ENCODE results near the gene SAMD9.

SAMD9 gene

DNA sequence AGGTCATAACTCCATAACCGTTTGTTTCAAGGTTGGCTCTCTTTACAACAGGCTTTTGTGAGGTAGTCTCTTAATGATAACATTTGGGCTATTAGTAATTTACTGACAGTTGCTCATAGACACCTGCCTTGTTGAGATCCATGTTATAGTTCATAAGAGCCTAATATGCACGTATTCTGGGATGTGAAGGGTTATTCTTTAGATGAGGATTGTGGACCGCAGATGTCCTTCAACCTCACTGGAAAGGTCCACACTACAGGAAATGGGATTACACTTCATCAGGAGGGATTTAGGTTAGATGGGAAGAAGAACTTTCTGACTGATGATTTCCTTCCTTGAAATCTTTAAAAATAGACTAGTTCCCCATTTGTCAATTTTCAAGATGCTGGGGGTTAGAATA is 62.8 kb downstream of the SAMD9 start:
- H3K27me3 ChIP-seq (ENCODE audit: control insufficient read depth in 1 of 2, insufficient read depth in 2 of 2, low read length in 2 of 2) = no peaks in the 10 kb centered on the region
- no peaks in the 10 kb centered on the region for H3K9me3 ChIP-seq (ENCODE audit: low read length)
- no peaks in the 10 kb centered on the region for H3K4me1 ChIP-seq (ENCODE audit: insufficient read depth, low read length)
- no peaks in the 10 kb centered on the region for H3K36me3 ChIP-seq (ENCODE audit: insufficient read depth, low read length)
- no peak overlapping the region for H3K27ac ChIP-seq (ENCODE audit: low read depth, low read length)
- H3K4me3 ChIP-seq (ENCODE audit: low read depth in 1 of 2, low read length in 2 of 2) = no peak overlapping the region
- no peak overlapping the region for H3K9ac ChIP-seq (ENCODE audit: low read length)

GRCh38 chr7:93053949-93054943 is 63.5 kb downstream of the SAMD9 start:
- H3K9me3 ChIP-seq (ENCODE audit: low read length) = no peaks in the 10 kb centered on the region
- H3K36me3 ChIP-seq (ENCODE audit: insufficient read depth, low read length) = no peaks in the 10 kb centered on the region
- H3K9ac ChIP-seq (ENCODE audit: low read length) = no peak overlapping the region
- no peaks in the 10 kb centered on the region for H3K4me1 ChIP-seq (ENCODE audit: insufficient read depth, low read length)
- H3K27ac ChIP-seq (ENCODE audit: low read depth, low read length) = no peak overlapping the region
- H3K4me3 ChIP-seq (ENCODE audit: low read depth in 1 of 2, low read length in 2 of 2) = no peak overlapping the region
- no peaks in the 10 kb centered on the region for H3K27me3 ChIP-seq (ENCODE audit: control insufficient read depth in 1 of 2, insufficient read depth in 2 of 2, low read length in 2 of 2)

DNA sequence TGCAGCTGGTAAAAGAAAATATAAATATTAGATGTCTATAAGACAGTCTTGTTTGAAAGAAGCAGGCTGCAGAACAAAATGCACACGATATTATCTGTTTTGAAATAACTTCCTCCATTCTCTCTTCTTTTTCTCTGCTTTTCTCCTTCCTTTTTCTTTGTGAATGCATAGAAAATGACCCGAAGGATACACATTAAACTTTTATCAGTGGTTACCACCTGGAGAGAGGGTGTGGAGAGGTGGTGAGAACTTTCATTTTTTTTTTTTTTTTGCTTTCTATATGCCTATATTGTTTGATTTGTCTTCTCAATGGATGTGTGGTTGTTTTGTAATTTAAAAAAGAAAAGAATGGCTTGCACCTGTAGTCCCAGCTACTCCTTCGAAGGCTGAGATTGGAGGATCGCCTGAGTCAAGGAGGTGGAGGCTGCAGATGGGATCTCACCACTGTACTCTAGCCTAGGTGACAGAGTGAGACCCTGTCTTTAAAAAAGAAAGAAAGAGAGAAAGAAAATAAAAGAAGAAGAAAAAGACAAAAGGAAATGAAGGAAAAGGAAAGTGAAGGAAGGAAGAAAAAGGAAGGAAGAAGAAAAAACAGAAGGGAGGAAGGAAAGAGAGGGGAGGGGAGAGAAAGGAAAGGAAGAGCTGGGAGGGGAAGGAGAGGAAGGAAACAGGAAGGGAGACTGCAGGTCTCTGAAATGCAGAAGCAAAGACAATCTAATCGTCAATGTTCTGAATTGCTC is 64.4 kb downstream of the SAMD9 start:
- Histone ChIP-seq H3K9me3 (ENCODE audit: low read length) (no peaks in the 10 kb centered on the region), H3K4me3 (ENCODE audit: low read depth in 1 of 2, low read length in 2 of 2) (no peak overlapping the region), H3K9ac (ENCODE audit: low read length) (no peak overlapping the region), H3K36me3 (ENCODE audit: insufficient read depth, low read length) (no peaks in the 10 kb centered on the region), H3K27me3 (ENCODE audit: control insufficient read depth in 1 of 2, insufficient read depth in 2 of 2, low read length in 2 of 2) (no peaks in the 10 kb centered on the region), H3K4me1 (ENCODE audit: insufficient read depth, low read length) (no peaks in the 10 kb centered on the region), H3K27ac (ENCODE audit: low read depth, low read length) (no peak overlapping the region)

- Histone ChIP-seq H3K27me3 (ENCODE audit: control insufficient read depth in 1 of 2, insufficient read depth in 2 of 2, low read length in 2 of 2) (no peaks in the 10 kb centered on the region), H3K36me3 (ENCODE audit: insufficient read depth, low read length) (no peaks in the 10 kb centered on the region), H3K27ac (ENCODE audit: low read depth, low read length) (no peak overlapping the region), H3K9me3 (ENCODE audit: low read length) (no peaks in the 10 kb centered on the region), H3K9ac (ENCODE audit: low read length) (no peak overlapping the region), H3K4me3 (ENCODE audit: low read depth in 1 of 2, low read length in 2 of 2) (no peak overlapping the region), H3K4me1 (ENCODE audit: insufficient read depth, low read length) (no peaks in the 10 kb centered on the region)
Measured at GRCh38 chr7:93051660-93052059, 66.1 kb downstream of the SAMD9 start.
